ENCODE data around the gene PNCK. TPM values are rescaled to one million over a fixed set of nuclear protein-coding genes. Genes with fewer than 3 reads are reported as not detected.

PNCK gene
- total RNA-seq, 1 donor from 2014 or later, result 0.84 TPM

GRCh38 chrX:153649178-153649914 lies 24.3 kb downstream of the PNCK start:
- peak; percentile 77 for DNase-seq
- H3K27me3 Mint-ChIP-seq, result peaks cover 28% of the 10 kb centered on the region
- no peaks in the 10 kb centered on the region for H3K36me3 Mint-ChIP-seq (ENCODE audit: low read depth)
- intact Hi-C loops (cut with micrococcal nuclease), result loop anchor here (1.0 to 5.0 kb wide), 2 partner anchors 42 to 94 kb away; no protein-coding TSS in a partner anchor
- no peaks in the 10 kb centered on the region for H3K9me3 Mint-ChIP-seq
- no peak overlapping the region for H3K27ac Mint-ChIP-seq
- H3K4me1 Mint-ChIP-seq, result peaks cover 2% of the 10 kb centered on the region
- H3K4me3 Mint-ChIP-seq, result no peak overlapping the region

GRCh38 chrX:153648358-153649177 lies 25.0 kb downstream of the PNCK start:
- Mint-ChIP-seq H3K36me3 (ENCODE audit: low read depth) (no peaks in the 10 kb centered on the region), H3K4me1 (peaks cover 2% of the 10 kb centered on the region), H3K27me3 (peaks cover 29% of the 10 kb centered on the region), H3K27ac (no peak overlapping the region), H3K9me3 (no peaks in the 10 kb centered on the region), H3K4me3 (no peak overlapping the region)
- intact Hi-C loops (cut with micrococcal nuclease), result loop anchor here (1.0 to 5.0 kb wide), 2 partner anchors 41 to 93 kb away; no protein-coding TSS in a partner anchor
- DNase-seq, result no peak

GRCh38 chrX:153647461-153648357 lies 25.9 kb downstream of the PNCK start:
- peaks cover 5% of the 10 kb centered on the region for H3K4me1 Mint-ChIP-seq
- intact Hi-C loops (cut with micrococcal nuclease), result loop anchor here (2.0 to 5.0 kb wide), 2 partner anchors 15 to 40 kb away; no protein-coding TSS in a partner anchor
- no peaks in the 10 kb centered on the region for H3K36me3 Mint-ChIP-seq (ENCODE audit: low read depth)
- peaks cover 36% of the 10 kb centered on the region for H3K27me3 Mint-ChIP-seq
- no peak overlapping the region for H3K27ac Mint-ChIP-seq
- no peak for DNase-seq
- H3K4me3 Mint-ChIP-seq, result peak overlapping the region; percentile 19
- no peaks in the 10 kb centered on the region for H3K9me3 Mint-ChIP-seq

GRCh38 chrX:153646620-153647373 lies 26.8 kb downstream of the PNCK start, which contains the start of gene DUSP9:
DUSP9 (plus strand) TSS chrX:153647203; CDS start chrX:153647954, 751 bp downstream.
- intact Hi-C loops (cut with micrococcal nuclease), result loop anchor here (2.0 to 5.0 kb wide), 2 partner anchors 16 to 39 kb away; no protein-coding TSS in a partner anchor
- Mint-ChIP-seq H3K27me3 (peaks cover 36% of the 10 kb centered on the region), H3K9me3 (no peaks in the 10 kb centered on the region), H3K27ac (no peak within 1 kb of the TSS), H3K4me3 (peak within 1 kb of the TSS; percentile 19), H3K36me3 (ENCODE audit: low read depth) (no peaks in the 10 kb centered on the region), H3K4me1 (peaks cover 6% of the 10 kb centered on the region)
- DNase-seq, result peak; percentile 58

- Mint-ChIP-seq H3K9me3 (no peaks in the 10 kb centered on the region), H3K4me1 (peaks cover 10% of the 10 kb centered on the region), H3K27ac (no peak overlapping the region), H3K27me3 (peaks cover 41% of the 10 kb centered on the region), H3K36me3 (ENCODE audit: low read depth) (no peaks in the 10 kb centered on the region), H3K4me3 (no peak overlapping the region)
- intact Hi-C loops (cut with micrococcal nuclease), result loop anchor here (2.0 to 5.0 kb wide), 2 partner anchors 17 to 39 kb away; no protein-coding TSS in a partner anchor
- DNase-seq, result no peak
These were observed 27.6 kb downstream of the PNCK start for GRCh38 chrX:153645921-153646488.

GRCh38 chrX:153645151-153645550 lies 28.5 kb downstream of the PNCK start:
- intact Hi-C loops (cut with micrococcal nuclease), result loop anchor here (5.0 kb wide), 1 partner anchor 38 kb away; no protein-coding TSS in a partner anchor
- no peak for DNase-seq
- peaks cover 10% of the 10 kb centered on the region for H3K4me1 Mint-ChIP-seq
- H3K27me3 Mint-ChIP-seq, result peaks cover 43% of the 10 kb centered on the region
- no peaks in the 10 kb centered on the region for H3K9me3 Mint-ChIP-seq
- no peaks in the 10 kb centered on the region for H3K36me3 Mint-ChIP-seq (ENCODE audit: low read depth)
- no peak overlapping the region for H3K27ac Mint-ChIP-seq
- H3K4me3 Mint-ChIP-seq, result no peak overlapping the region

- H3K27me3 Mint-ChIP-seq, result peaks cover 43% of the 10 kb centered on the region
- H3K36me3 Mint-ChIP-seq (ENCODE audit: low read depth), result no peaks in the 10 kb centered on the region
- DNase-seq, result no peak
- no peaks in the 10 kb centered on the region for H3K9me3 Mint-ChIP-seq
- peaks cover 10% of the 10 kb centered on the region for H3K4me1 Mint-ChIP-seq
- intact Hi-C loops (cut with micrococcal nuclease), result loop anchor here (5.0 kb wide), 1 partner anchor 37 kb away; no protein-coding TSS in a partner anchor
- no peak overlapping the region for H3K27ac Mint-ChIP-seq
- no peak overlapping the region for H3K4me3 Mint-ChIP-seq
These were observed 29.1 kb downstream of the PNCK start for GRCh38 chrX:153644356-153645125.

GRCh38 chrX:153643431-153644351 lies 29.9 kb downstream of the PNCK start:
- intact Hi-C loops (cut with micrococcal nuclease), result no loop called here
- Mint-ChIP-seq H3K27me3 (peaks cover 41% of the 10 kb centered on the region), H3K36me3 (ENCODE audit: low read depth) (no peaks in the 10 kb centered on the region), H3K4me1 (peaks cover 10% of the 10 kb centered on the region), H3K4me3 (peak overlapping the region; percentile 23), H3K9me3 (no peaks in the 10 kb centered on the region), H3K27ac (no peak overlapping the region)
- peak; percentile 73 for DNase-seq

- Mint-ChIP-seq H3K36me3 (ENCODE audit: low read depth) (no peaks in the 10 kb centered on the region), H3K9me3 (no peaks in the 10 kb centered on the region), H3K4me3 (peak overlapping the region; percentile 72), H3K27me3 (peaks cover 36% of the 10 kb centered on the region), H3K27ac (no peak overlapping the region), H3K4me1 (peaks cover 10% of the 10 kb centered on the region)
- intact Hi-C loops (cut with micrococcal nuclease), result no loop called here
- DNase-seq, result no peak
These were observed 30.8 kb downstream of the PNCK start for GRCh38 chrX:153642655-153643430.

GRCh38 chrX:153642051-153642654 lies 31.5 kb downstream of the PNCK start:
- no peak overlapping the region for H3K27ac Mint-ChIP-seq
- intact Hi-C loops (cut with micrococcal nuclease), result no loop called here
- H3K36me3 Mint-ChIP-seq (ENCODE audit: low read depth), result no peaks in the 10 kb centered on the region
- H3K4me1 Mint-ChIP-seq, result peaks cover 9% of the 10 kb centered on the region
- H3K4me3 Mint-ChIP-seq, result no peak overlapping the region
- H3K27me3 Mint-ChIP-seq, result peaks cover 34% of the 10 kb centered on the region
- no peaks in the 10 kb centered on the region for H3K9me3 Mint-ChIP-seq
- DNase-seq, result peak; percentile 71
